ENCODE data around the gene GNL3. TPM values are rescaled to one million over a fixed set of nuclear protein-coding genes. Genes with fewer than 3 reads are reported as not detected.

The GNL3 gene
- total RNA-seq, 1 donor from 2014 or later: 235 TPM

GRCh38 chr3:52733256-52733891 lies 47.5 kb downstream of the GNL3 start:
- no peak overlapping the region for H3K27ac Mint-ChIP-seq
- no peak for DNase-seq (ENCODE audit: low spot score)
- H3K36me3 Mint-ChIP-seq (ENCODE audit: low read depth): peaks cover 76% of the 10 kb centered on the region
- H3K4me3 Mint-ChIP-seq (ENCODE audit: low read depth): no peak overlapping the region
- intact Hi-C loops (cut with micrococcal nuclease): no loop called here
- H3K27me3 Mint-ChIP-seq (ENCODE audit: low read depth): no peaks in the 10 kb centered on the region
- peaks cover 10% of the 10 kb centered on the region for H3K4me1 Mint-ChIP-seq (ENCODE audit: low read depth)
- H3K9me3 Mint-ChIP-seq: peaks cover 55% of the 10 kb centered on the region

- DNase-seq (ENCODE audit: low spot score): no peak
- Mint-ChIP-seq H3K27ac (no peak overlapping the region), H3K4me1 (ENCODE audit: low read depth) (no peaks in the 10 kb centered on the region), H3K4me3 (ENCODE audit: low read depth) (no peak overlapping the region), H3K27me3 (ENCODE audit: low read depth) (no peaks in the 10 kb centered on the region), H3K36me3 (ENCODE audit: low read depth) (peaks cover 49% of the 10 kb centered on the region), H3K9me3 (peaks cover 5% of the 10 kb centered on the region)
- intact Hi-C loops (cut with micrococcal nuclease): no loop called here
These were observed 53.9 kb downstream of the GNL3 start for GRCh38 chr3:52739730-52740129.

- Mint-ChIP-seq H3K4me1 (ENCODE audit: low read depth) (no peaks in the 10 kb centered on the region), H3K27me3 (ENCODE audit: low read depth) (no peaks in the 10 kb centered on the region), H3K4me3 (ENCODE audit: low read depth) (no peak overlapping the region), H3K36me3 (ENCODE audit: low read depth) (peaks cover 48% of the 10 kb centered on the region), H3K9me3 (no peaks in the 10 kb centered on the region), H3K27ac (no peak overlapping the region)
- intact Hi-C loops (cut with micrococcal nuclease): loop anchor here (1.0 kb wide), 1 partner anchor 330 kb away; no protein-coding TSS in a partner anchor
- DNase-seq (ENCODE audit: low spot score): no peak
These were observed 56.7 kb downstream of the GNL3 start for GRCh38 chr3:52742418-52743041.

- intact Hi-C loops (cut with micrococcal nuclease): no loop called here
- H3K4me3 Mint-ChIP-seq (ENCODE audit: low read depth): no peak overlapping the region
- H3K4me1 Mint-ChIP-seq (ENCODE audit: low read depth): no peaks in the 10 kb centered on the region
- H3K9me3 Mint-ChIP-seq: no peaks in the 10 kb centered on the region
- H3K36me3 Mint-ChIP-seq (ENCODE audit: low read depth): peaks cover 48% of the 10 kb centered on the region
- no peak overlapping the region for H3K27ac Mint-ChIP-seq
- no peaks in the 10 kb centered on the region for H3K27me3 Mint-ChIP-seq (ENCODE audit: low read depth)
- DNase-seq (ENCODE audit: low spot score): no peak
These were observed 57.3 kb downstream of the GNL3 start for GRCh38 chr3:52743152-52743551.

GRCh38 chr3:52743721-52744120 lies 57.9 kb downstream of the GNL3 start:
- H3K27me3 Mint-ChIP-seq (ENCODE audit: low read depth): no peaks in the 10 kb centered on the region
- peaks cover 53% of the 10 kb centered on the region for H3K36me3 Mint-ChIP-seq (ENCODE audit: low read depth)
- no peaks in the 10 kb centered on the region for H3K4me1 Mint-ChIP-seq (ENCODE audit: low read depth)
- no peak overlapping the region for H3K4me3 Mint-ChIP-seq (ENCODE audit: low read depth)
- intact Hi-C loops (cut with micrococcal nuclease): no loop called here
- no peak overlapping the region for H3K27ac Mint-ChIP-seq
- no peaks in the 10 kb centered on the region for H3K9me3 Mint-ChIP-seq
- no peak for DNase-seq (ENCODE audit: low spot score)

Other genes with a start within 250 kb of the GNL3 start
- 0.30 and 0.32 TPM in 2 replicates for gene SEMA3G, start 240.9 kb upstream of the GNL3 start, total RNA-seq
- 0.34 and 0.46 TPM in 2 replicates for gene TNNC1, start 232.0 kb upstream of the GNL3 start, total RNA-seq
- 70.0 and 73.4 TPM in 2 replicates for gene NISCH, start 230.4 kb upstream of the GNL3 start, total RNA-seq
- gene STAB1, start 190.7 kb upstream of the GNL3 start, total RNA-seq: 0.07 TPM in 1 of 2 replicates, not detected in the other
- 77.9 and 88.4 TPM in 2 replicates for gene NT5DC2, start 152.2 kb upstream of the GNL3 start, total RNA-seq
- 12.5 and 16.4 TPM in 2 replicates for gene UQCC5, start 149.4 kb upstream of the GNL3 start, total RNA-seq
- gene PBRM1, start 119 bp upstream of the GNL3 start, total RNA-seq: 60.4 and 66.3 TPM in 2 replicates
- gene GLT8D1, start 19.8 kb downstream of the GNL3 start, total RNA-seq: 37.6 and 38.7 TPM in 2 replicates
- 124 and 125 TPM in 2 replicates for gene SPCS1, start 20.1 kb downstream of the GNL3 start, total RNA-seq
- gene NEK4, start 84.9 kb downstream of the GNL3 start, total RNA-seq: 26.7 and 27.6 TPM in 2 replicates
- not detected in 2 replicates for gene ITIH1, start 91.6 kb downstream of the GNL3 start, total RNA-seq
- not detected in 2 replicates for gene ITIH3, start 108.8 kb downstream of the GNL3 start, total RNA-seq
- gene ITIH4, start 144.6 kb downstream of the GNL3 start, total RNA-seq: 3.6 and 4.8 TPM in 2 replicates
- 1.9 and 2.6 TPM in 2 replicates for gene MUSTN1, start 149.0 kb downstream of the GNL3 start, total RNA-seq
- gene STIMATE, start 211.5 kb downstream of the GNL3 start, total RNA-seq: 17.4 and 17.6 TPM in 2 replicates